ENCODE data around the gene DNAJC27.

- TF ChIP-seq, protein P1, sequence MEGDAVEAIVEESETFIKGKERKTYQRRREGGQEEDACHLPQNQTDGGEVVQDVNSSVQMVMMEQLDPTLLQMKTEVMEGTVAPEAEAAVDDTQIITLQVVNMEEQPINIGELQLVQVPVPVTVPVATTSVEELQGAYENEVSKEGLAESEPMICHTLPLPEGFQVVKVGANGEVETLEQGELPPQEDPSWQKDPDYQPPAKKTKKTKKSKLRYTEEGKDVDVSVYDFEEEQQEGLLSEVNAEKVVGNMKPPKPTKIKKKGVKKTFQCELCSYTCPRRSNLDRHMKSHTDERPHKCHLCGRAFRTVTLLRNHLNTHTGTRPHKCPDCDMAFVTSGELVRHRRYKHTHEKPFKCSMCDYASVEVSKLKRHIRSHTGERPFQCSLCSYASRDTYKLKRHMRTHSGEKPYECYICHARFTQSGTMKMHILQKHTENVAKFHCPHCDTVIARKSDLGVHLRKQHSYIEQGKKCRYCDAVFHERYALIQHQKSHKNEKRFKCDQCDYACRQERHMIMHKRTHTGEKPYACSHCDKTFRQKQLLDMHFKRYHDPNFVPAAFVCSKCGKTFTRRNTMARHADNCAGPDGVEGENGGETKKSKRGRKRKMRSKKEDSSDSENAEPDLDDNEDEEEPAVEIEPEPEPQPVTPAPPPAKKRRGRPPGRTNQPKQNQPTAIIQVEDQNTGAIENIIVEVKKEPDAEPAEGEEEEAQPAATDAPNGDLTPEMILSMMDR (IDR thresholded peaks at IDR 0.05), result no peak
- TF ChIP-seq POLR2A (IDR thresholded peaks at IDR 0.05), result no peak
Measured at GRCh38 chr2:24973812-24974211, 2.1 kb upstream of the DNAJC27 start.

All from tibial nerve (tissue), 3 donors.